Omental fat pad (tissue), 4 donors: ENCODE results near the gene PCDHGC3. TPM values are rescaled to one million over a fixed set of nuclear protein-coding genes. Genes with fewer than 3 reads are reported as not detected.

Source experiments
- ATAC-seq: fragments of 150-250 bp; one replicate; pipeline ENCODE4 v1.9.1; 2016; ENCODE audit warnings: mild to moderate bottlenecking, moderate library complexity; ENCODE audit not compliant: low FRiP score
- DNase-seq: peaks from one replicate; pipeline ENCODE4 v3.0.0-alpha.2; 2019; ENCODE audit warnings: low spot score
- total RNA-seq, 4 donors: library from RNA; depleted of rRNA; stranded (reverse); fragments of >200 nt; gene quantifications; one replicate each; pipeline ENCODE4 v1.1.0, GENCODE V29; 2016
- TF ChIP-seq, protein P1 (sequence below), 3 donors: fragments of 450-650 bp; IDR thresholded peaks; one replicate each; pipeline ENCODE4 v1.5.1; 2016 to 2017; ENCODE audit warnings: antibody characterized with exemption in 3 of 3, mild to moderate bottlenecking in 3 of 3, moderate library complexity in 2 of 3

Gene PCDHGC3
- total RNA-seq, 4 donors from 2014 or later: 34.8 to 83.1 (median 41.9) TPM

DNA sequence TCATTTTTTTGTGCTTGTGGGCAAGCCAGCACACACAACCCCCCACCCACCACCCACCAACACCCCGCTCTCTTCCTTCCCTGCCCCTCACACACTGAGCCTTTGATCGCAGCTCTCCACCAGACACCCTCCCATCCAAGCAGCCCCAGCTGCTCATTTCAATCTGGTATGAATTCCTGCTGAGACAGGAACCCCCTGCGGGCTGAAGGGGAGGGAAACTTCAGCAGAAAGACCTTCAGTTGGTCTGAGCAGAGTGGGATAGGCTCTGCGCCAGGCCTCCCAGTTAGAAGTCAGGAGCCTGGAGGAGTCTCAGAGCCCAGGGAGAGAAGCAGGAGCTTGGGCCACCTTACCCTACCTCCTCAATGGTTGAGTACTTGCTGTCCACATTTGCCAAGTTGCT lies 20.3 kb downstream of the PCDHGC3 start:
- TF ChIP-seq, protein P1, sequence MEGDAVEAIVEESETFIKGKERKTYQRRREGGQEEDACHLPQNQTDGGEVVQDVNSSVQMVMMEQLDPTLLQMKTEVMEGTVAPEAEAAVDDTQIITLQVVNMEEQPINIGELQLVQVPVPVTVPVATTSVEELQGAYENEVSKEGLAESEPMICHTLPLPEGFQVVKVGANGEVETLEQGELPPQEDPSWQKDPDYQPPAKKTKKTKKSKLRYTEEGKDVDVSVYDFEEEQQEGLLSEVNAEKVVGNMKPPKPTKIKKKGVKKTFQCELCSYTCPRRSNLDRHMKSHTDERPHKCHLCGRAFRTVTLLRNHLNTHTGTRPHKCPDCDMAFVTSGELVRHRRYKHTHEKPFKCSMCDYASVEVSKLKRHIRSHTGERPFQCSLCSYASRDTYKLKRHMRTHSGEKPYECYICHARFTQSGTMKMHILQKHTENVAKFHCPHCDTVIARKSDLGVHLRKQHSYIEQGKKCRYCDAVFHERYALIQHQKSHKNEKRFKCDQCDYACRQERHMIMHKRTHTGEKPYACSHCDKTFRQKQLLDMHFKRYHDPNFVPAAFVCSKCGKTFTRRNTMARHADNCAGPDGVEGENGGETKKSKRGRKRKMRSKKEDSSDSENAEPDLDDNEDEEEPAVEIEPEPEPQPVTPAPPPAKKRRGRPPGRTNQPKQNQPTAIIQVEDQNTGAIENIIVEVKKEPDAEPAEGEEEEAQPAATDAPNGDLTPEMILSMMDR (IDR thresholded peaks at IDR 0.05): no peak
- no peak for DNase-seq

DNA sequence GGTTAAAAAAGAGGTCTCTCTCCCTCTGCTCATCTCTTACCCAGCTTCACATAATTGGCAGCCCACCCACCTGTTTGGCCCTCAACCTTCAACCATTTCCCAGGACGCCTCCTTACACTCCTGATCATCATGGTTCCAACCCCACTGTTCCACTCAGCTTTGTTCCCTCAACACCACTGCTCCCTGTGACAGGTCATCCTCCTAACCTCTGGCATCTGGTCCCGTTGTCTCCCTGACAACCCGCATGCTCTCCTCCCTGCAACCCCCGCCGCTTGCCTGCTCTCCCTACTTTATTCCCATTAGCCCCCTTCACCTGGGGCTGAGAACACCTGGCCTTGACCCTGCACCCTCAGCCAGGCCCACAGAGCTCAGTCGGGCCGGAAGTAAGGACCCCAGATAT lies 26.0 kb downstream of the PCDHGC3 start:
- TF ChIP-seq, protein P1 (IDR thresholded peaks at IDR 0.05): no peak
- no peak for ATAC-seq
- DNase-seq: no peak

More for the DNA sequence above, 20.3 kb downstream of the PCDHGC3 start:
- no peak for ATAC-seq

DNA sequence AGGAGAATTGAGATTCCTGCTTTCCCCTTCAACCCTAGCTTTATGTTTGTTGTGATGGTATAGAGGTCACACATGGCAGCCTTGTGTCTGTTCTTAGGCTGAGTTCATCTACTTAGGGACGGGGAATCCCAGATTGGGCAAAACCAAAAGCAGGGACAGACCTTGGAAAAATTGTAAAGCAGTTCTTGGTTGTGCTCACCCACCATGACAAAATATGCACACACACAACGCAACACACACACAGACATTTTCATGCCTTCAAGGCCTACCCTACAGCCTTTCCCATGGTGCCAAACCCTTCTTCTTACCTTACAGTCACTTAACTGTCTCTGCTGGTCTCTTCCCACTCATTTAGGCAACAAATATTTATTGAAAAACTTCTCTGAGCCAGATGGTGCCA lies 27.9 kb downstream of the PCDHGC3 start:
- TF ChIP-seq, protein P1 (IDR thresholded peaks at IDR 0.05): no peak
- ATAC-seq (no peak), DNase-seq (no peak)

DNA sequence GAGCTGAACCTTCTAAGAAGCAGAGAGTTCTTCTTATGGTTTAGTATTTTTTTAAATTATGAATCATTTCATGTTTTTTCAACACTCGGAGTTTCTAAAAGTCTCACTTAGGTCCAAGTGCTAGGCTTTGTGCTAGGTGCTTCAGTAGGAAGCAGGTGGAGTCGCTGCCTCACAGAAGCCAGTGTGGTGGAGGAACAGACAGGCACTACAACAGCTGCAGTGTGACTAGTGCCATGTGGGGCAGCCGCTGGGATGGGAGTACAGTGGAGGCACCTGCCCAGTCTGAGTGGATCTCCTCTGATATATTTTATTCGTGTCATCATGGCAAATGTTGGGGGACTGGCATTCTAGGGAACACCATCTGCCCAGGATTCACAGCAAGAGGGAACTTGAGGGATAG lies 28.4 kb downstream of the PCDHGC3 start:
- TF ChIP-seq, protein P1 (IDR thresholded peaks at IDR 0.05): no peak
- no peak for DNase-seq
- ATAC-seq: no peak

DNA sequence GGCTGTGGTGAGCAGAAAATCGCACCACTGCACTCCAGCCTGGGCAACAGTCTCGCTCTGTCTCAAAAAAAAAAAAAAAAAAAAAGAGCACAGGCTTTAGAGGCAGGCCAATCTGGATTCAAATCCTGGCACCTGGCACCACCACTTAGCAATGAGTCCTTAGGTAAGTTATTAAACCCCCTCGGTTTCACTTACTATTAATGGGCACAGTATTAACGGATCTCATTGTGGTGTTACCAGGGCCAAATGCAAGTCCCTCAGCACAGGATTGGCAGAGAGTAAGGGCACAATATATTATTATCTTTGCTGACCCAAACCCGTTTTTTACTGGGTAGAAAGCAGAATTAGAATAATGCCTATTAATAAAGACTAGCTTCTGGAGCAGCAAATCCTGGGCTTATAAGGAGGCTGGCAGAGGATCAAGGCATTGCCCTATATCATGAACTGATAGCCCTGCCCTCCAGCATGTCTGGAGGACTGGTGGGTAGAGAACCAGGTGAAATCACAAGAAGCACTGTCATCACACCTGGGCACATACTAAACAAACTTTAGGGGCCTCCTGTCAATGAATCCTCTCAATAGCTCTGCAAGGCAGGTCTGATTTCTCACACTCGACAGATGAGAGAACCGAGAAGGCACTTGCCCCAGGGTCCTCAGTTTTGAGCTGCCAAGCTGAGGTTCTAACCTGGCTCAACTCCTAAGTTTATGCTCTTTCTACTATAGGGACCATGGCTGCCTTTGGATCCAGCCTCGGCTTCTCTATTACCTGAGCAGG lies 30.8 kb downstream of the PCDHGC3 start:
- ATAC-seq (no peak), DNase-seq (no peak)
- TF ChIP-seq, protein P1 (IDR thresholded peaks at IDR 0.05): no peak

DNA sequence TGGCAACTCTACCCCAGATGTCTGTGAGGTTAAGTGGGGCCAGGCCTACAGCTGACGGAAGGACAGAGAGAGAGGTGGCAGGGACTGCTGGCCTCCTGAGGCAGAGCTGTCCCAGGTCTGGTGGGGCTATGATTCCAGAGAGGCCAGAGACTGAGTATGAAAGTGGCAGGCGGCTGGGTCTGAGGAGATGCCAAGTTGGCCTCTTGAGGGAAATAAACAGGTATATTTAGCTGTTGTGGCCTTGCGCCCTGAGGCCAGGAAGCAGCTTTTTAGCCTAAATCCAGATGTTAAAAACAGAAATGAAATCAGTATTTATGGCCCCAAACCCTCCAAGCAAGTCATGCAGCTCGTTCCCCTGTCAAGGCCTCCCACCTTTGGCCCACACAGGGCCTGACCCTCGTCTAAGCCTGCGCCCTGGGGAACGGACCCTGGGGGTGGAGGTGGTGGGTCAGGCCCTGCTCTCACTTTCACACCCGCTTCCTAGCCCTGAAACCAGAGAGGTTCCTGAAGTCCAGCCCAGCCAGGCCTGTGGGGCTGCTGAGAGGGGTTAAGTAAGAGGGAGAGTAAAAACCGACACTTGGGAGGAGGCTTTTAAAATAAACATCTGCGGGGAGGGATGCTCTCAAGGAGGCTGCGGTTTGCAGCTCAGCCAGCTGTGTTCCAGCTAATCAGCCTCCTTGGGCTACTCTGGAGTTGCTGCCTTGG lies 31.8 kb downstream of the PCDHGC3 start:
- TF ChIP-seq, protein P1 (IDR thresholded peaks at IDR 0.05): no peak
- ATAC-seq: no peak
- DNase-seq: no peak

DNA sequence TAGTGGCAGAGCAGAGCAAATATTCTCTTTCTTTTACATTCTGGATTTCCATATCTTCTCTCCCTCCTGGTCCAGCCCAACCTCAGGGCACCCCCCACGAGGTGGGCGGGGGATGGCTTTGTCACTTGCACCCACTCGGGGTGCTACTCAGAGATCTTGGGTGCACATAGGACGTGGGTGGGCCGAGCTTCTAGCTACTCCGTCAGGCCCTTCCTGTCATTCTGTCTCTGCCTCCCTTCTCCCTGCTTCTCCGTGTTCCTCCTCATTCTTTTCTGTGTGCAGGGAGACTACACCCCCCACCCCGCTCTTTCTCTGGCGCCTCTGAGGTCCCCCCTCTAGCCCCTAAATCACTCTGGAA lies 32.7 kb downstream of the PCDHGC3 start:
- TF ChIP-seq, protein P1 (IDR thresholded peaks at IDR 0.05): no peak
- DNase-seq: no peak
- peak; percentile 24 for ATAC-seq
